NCI-H2196 (cell line): ENCODE data around the gene RNF43.

Experiments used
- DNase-seq: peaks from one replicate; lab custom pipeline; 2025; ENCODE audit not compliant: unreplicated experiment; lab: John Stamatoyannopoulos, UW

Gene RNF43

GRCh38 chr17:58382872-58383242 is 34.5 kb downstream of the RNF43 start:
- DNase-seq, result no peak

- no peak for DNase-seq
Observed at GRCh38 chr17:58382108-58382871, 35.0 kb downstream of the RNF43 start.

GRCh38 chr17:58381124-58382035 is 36.0 kb downstream of the RNF43 start:
- DNase-seq, result no peak

- no peak for DNase-seq
Observed at GRCh38 chr17:58380207-58381123, 36.9 kb downstream of the RNF43 start.

GRCh38 chr17:58379511-58379824 is 37.9 kb downstream of the RNF43 start:
- DNase-seq, result no peak

- no peak for DNase-seq
Observed at GRCh38 chr17:58378733-58379510, 38.4 kb downstream of the RNF43 start.

GRCh38 chr17:58377661-58378060 is 39.7 kb downstream of the RNF43 start:
- DNase-seq, result no peak

- DNase-seq, result no peak
Observed at GRCh38 chr17:58377093-58377601, 40.2 kb downstream of the RNF43 start.

GRCh38 chr17:58376472-58377000 is 40.8 kb downstream of the RNF43 start:
- DNase-seq, result no peak

- no peak for DNase-seq
Observed at GRCh38 chr17:58375811-58376210, 41.5 kb downstream of the RNF43 start.

GRCh38 chr17:58375256-58375655 is 42.1 kb downstream of the RNF43 start:
- no peak for DNase-seq

GRCh38 chr17:58373923-58374322 is 43.4 kb downstream of the RNF43 start:
- no peak for DNase-seq

- no peak for DNase-seq
Observed at GRCh38 chr17:58373003-58373402, 44.3 kb downstream of the RNF43 start.

GRCh38 chr17:58371300-58371950 is 45.9 kb downstream of the RNF43 start:
- DNase-seq, result no peak

GRCh38 chr17:58370716-58371115 is 46.6 kb downstream of the RNF43 start:
- no peak for DNase-seq

GRCh38 chr17:58370309-58370708 is 47.0 kb downstream of the RNF43 start:
- no peak for DNase-seq

GRCh38 chr17:58369214-58370031 is 47.9 kb downstream of the RNF43 start:
- no peak for DNase-seq

GRCh38 chr17:58368860-58369213 is 48.5 kb downstream of the RNF43 start:
- no peak for DNase-seq
